Right forelimb (tissue), 1 donor: Measurements from ENCODE around the gene STAMBPL1.
A peak's percentile ranks its signal among the peaks of the same experiment; 100 is the strongest.
"Not testable (repeated sequence)": the region's sequence is repeated elsewhere in the genome, so short reads cannot be mapped to it uniquely, and the experiment has no call there.

ENCODE experiments used
- DNase-seq: peaks from one replicate; pipeline ENCODE4 v3.0.0-alpha.2; 2018

Gene STAMBPL1

DNA sequence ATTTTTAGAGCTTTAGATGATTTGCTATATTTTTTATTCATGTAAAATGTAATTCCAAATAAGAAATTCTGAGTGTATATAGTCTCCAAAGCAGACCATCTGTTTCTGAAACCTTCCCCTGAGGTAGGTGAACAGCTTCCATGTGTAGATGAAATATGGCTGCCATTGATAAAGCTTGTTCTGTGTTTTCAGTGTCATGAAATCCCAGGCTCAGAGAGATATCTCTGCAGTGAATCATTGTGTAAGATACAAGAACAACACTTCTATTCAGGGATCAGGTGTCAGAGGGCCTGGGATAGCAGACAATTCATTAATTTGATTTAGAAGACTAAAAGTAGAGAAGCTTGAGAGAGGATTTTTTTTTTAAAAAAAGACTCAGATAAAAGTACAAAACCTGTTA is 43.5 kb downstream of the STAMBPL1 start:
- no peak for DNase-seq

DNA sequence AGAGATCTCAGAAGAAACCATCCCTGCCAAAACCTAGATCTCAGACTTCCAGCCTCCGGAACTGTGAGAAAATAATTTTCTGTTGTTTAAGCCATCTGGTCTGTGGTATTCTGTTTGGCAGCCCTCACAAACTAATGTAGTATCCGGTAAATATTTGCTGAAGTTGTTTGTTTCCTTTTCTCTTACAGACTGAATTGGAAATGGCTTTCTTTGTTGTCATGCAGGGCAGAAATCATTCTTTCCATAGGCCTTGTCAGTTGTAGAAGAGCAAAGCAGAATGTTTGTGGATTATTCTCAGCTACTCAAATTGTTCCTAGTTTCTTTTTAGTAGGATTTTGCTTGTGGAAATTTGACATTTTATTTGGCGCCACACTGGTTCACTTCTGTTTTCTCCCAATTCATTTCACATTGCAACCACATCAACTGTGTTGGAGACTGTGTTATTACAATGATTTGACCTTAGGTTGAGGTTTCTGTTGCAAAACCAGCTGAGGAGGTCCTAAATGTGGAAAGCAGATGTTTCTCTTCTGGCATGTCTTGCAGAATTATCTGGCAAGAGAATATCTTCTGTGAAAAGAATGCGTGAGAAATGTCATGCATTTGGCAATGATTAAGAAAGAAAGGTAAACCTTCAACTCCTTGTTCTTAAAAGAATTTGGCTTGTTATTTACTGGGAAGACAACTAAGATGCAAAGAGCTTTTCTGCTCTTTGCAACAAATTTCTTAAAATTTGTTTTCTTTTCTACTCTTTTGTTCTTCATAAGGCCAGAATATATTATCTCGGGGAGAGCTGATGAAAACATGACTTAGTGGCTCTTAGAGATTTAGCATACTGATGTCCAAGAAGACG is 46.7 kb downstream of the STAMBPL1 start:
- no peak for DNase-seq

DNA sequence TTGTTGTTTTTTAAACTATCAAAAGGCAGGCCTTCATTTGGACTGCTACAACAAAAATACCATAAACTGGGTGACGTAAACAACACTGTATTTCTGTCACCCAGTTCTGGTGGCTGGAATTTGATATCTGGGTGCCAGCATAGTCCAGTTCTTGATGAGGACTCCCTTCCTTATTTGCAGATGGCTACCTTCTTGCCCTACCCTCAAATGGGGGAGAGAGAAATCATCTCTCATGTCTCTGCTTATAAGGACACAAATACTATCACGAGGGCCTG is 47.3 kb downstream of the STAMBPL1 start:
- DNase-seq = no peak

DNA sequence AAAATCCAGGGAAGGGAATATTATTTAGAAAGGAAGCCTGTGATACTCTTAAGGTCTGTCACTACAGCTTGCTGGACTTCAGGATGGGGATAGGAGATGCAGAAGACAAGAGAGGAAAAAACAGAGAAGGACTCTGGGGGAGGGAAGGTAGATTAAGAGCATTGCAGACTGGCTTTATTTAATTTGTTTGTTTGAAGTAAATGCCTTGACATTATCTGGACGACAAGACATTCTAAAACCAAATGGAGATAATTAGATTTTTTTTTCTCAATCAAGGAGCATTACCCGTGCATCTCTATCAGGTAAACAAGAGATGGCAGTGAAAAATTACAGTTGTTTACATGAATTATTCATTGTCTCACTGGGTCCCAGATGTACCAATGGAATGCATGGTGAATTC is 48.2 kb downstream of the STAMBPL1 start:
- DNase-seq = no peak

DNA sequence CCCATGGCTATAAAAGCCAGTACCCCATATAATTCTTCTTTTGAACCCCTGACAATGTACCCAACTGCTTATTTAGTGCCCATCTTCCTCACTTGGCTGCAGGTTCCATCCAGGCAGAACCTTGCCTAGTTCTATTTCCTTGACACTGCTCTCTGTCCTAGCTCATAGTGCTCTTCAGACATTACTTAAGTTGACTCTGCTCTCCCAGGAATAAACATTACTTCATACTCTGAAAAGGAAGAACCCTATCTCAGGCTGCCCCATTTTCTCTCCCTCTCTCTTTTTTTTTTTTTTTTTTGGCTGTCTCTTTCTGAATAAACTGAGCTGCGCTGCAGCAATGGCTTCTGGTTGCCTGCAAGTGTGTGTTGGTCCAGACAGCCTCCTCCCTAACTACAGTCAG is 51.5 kb downstream of the STAMBPL1 start:
- no peak for DNase-seq

DNA sequence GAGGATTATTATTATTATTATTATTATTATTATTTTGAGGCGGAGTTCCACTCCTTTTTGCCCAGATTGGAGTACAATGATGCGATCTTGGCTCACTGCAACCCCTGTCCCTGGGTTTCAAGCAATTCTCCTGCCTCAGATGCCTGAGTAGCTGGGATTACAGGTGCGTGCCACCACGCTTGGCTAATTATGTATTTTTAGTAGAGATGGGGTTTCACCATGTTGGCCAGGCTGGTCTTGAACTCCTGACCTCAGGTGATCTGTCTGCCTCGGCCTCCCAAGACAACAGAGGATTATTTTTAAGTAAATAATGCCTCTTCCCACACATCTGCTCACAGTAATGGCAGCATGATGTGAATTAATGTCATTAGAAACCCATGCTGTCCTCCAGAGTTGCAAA is 52.0 kb downstream of the STAMBPL1 start:
- DNase-seq = not testable (repeated sequence)

DNA sequence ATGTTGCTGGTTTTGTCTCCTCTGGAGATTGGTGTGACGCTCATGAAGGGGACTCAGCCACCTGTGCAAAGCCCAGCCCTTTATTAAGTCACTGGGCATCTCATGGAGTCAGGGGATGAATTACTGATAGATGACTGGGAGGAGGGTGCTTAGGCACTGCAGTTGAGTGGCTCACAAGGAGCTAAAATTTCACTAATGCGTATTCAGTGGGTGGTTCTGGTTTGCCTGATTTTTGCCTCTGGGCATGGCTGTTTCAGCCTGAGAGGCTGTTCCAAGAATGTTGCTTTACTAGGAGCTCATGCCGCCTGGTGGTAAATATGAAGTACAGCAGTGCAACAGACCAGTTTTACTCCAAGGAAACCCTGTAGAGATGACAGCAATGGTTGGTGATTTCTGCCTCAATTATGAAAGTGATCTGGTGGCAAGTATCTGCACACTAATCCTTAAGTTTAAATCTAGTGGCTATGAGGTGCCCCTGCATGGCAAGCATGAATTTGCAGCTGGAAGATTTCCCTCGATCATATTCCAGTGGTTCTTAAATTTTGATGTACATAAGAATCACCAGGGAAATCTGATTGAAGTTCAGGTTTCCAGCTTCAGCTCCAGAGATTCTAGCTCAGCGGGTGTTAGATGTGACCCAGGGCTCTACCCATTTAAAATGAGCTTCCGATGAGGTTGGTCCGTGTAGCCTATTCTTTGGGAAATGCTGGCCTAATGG is 52.7 kb downstream of the STAMBPL1 start:
- peak; percentile 67 for DNase-seq

DNA sequence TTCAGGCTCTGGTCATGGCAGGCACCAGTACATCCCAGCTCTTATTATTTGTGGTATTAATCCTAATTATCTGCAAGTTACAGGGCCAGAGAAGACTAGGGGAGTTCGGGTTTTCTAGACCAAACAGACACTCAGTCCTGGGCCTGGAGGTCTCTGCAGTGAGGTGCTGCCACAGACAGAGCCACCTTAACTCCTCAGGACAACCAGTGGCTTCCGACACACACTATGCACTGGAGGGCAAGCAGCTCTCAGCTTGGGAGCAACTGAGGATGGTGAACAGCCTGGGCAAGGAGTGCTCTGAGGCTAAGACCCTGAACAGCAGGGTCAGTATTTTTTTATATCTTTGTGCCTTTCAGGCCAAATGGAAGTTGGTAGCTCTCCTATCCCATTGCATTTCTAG is 53.5 kb downstream of the STAMBPL1 start:
- no peak for DNase-seq

DNA sequence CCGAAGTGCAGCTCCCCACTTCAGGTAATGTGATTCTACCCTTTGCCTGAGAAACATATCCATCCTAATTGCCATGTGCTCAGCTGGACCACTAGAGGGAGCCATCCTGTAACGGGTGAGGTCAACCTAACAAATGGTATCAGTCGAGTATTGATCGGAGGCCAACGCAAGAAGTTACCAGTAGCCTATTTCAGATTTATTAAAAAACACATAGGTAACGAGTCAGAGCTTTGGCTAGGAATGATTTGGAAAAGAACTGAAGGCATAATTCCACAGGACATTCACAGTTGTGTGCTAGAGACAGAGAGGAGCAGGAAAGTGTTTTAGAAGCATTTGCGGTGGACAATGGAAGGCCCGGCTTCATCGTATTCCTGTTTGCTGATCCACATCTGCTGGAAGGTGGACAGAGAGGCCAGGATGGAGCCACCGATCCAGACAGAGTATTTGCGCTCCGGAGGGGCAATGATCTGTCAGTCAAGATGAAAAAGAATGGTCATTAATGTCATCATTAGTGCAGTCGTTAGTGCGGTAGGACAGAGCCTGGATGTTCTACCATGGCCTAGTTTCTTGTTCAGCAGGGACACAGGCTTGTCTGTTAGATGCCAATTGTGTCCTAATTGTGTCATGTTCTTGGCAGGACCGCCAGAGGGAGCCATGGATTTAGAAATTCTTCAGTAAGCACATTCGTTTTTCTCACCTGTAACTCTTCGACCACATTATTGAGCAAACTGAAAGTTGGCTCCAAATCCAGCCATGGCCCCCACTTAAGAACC is 55.0 kb downstream of the STAMBPL1 start:
- peak; percentile 77 for DNase-seq

DNA sequence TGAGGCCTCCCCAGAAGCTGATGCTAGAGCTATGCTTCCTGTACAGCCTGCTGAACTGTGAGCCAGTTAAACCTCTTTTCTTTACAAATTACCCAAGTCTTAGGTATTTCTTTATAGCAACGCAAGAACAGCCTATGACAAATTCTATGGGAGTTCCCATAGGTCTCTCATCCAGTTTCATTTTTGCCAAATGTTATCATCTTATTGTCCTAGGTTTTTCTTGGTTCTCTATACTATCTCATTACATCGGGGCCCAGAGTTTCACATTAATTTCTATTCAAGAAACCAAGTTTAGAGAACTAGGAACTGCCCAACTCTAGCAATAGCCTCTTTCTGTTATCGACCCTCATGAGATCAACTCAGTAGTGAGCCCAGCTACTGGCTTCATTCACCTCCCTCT is 56.6 kb downstream of the STAMBPL1 start:
- DNase-seq = no peak

DNA sequence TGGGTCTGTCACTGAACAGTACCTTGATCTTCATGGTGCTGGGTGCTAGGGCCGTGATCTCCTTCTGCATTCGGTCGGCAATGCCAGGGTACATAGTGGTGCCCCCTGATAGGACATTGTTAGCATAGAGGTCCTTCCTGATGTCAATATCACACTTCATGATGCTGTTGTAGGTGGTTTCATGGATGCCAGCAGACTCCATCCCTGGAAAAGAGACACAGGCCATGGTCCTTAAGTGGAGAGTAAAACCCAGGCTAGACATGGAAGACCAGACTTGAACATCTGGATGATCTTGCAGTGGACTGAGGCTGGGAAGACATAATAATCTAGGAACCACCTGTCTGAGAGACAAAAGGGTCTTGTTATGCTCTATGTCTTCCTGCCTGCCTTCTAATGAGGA is 58.0 kb downstream of the STAMBPL1 start:
- no peak for DNase-seq

DNA sequence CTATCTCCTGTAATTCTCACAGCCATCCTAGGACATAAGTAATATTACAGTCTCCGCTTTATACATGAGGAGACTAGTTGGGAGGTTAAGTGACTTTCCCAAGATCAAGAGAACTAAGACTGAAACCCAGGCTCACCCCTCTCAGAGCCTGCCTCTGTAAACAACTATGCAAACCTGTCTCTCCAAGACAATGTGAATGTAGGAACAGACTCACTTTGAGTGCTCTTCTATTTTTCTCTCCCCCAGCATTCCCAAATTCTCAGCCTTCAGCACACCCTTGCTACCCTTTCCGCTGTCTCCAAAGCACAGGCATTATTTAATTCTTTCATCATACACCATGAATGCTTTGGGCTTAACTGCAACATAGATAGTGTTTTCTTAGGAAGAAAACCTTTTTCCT is 58.9 kb downstream of the STAMBPL1 start:
- no peak for DNase-seq

DNA sequence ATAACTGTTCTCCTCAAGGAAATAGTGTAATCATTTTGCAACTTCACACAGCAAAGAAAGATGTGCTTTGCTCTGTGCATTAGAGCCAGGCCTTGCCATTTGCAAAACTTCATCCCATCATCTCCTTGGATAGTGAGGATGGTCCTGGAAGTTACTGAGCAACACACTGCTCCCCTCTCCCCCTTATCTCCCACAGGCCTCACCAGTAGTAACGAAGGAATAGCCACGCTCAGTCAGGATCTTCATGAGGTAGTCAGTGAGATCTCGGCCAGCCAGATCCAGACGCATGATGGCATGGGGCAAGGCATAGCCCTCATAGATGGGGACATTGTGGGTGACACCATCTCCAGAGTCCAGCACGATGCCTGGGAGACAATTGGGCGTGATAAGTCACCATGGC is 61.0 kb downstream of the STAMBPL1 start:
- no peak for DNase-seq

DNA sequence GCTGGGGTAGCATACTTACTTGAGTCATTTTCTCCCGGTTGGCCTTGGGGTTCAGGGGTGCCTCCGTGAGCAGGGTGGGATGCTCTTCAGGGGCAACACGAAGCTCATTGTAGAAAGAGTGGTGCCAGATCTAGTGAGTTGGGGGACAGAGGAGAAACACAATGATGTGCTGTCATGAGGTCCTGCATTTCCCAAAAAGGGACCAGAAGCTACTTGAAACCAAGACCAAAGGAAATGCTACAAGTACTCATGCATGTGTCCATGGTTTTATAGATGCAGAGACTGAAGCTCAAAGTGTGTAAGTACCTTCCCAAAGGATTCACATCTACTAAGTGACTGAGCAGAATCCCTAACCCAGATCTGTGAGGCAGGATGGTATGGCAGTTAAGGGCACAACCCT is 63.7 kb downstream of the STAMBPL1 start:
- no peak for DNase-seq

DNA sequence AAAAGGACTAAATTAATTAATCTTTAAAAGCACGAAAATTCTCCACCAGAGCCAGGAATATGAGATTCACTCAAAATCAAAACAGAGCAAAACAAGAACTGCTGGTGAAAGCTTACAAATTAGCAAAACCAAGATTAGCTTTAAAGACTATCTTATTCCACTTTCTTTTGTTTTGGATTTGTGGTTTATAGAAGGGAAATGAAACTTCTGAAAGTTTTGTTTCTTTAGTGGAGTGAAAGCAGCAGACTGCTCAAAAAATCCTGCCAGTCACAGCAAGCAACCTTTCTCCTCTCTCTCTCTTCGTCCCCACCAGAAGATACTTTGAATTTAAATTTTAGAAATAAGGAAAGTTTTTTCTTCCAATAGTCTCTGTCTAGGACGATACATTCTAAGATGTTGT is 64.8 kb downstream of the STAMBPL1 start:
- DNase-seq = no peak

DNA sequence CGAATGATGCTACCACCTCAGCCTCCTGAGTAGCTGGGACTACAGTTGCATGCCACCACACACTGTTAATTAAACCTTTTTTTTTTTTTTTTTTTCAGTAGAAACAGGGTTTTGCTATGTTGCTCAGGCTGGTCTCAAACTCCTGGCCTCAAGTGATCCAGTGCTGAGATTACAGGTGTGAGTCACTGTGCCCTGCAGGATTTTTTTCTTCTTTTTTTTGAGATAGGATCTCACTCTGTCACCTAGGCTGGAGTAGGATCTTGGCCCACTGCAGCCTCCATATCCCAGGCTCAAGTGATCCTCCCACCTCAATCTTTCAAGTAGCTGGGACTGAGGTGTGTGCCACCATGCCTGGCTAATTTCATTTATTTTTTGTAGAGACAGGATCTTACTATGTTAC is 66.2 kb downstream of the STAMBPL1 start:
- no peak for DNase-seq

DNA sequence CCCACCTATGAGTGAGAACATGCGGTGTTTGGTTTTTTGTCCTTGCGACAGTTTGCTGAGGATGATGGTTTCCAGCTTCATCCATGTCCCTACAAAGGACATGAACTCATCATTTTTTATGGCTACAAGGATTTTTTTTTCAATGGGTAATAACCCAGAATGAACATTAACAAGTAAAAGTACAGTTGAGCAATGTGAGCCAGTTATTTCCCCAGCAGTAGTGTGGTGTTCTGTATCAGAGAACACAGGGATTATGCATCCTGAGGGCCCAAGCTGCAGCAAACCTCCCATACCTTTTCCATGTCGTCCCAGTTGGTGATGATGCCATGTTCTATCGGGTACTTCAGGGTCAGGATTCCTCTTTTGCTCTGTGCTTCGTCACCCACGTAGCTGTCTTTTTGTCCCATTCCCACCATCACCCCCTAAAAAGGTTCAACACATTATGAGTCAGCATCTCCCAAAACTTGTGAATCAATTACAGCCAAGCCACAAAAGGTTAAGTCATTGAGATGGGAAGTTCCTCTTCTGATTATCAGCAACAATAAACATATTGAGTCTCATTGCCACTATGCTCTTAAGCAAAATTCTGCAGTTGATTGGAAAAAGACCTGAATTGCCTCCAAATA is 67.0 kb downstream of the STAMBPL1 start:
- DNase-seq = no peak

DNA sequence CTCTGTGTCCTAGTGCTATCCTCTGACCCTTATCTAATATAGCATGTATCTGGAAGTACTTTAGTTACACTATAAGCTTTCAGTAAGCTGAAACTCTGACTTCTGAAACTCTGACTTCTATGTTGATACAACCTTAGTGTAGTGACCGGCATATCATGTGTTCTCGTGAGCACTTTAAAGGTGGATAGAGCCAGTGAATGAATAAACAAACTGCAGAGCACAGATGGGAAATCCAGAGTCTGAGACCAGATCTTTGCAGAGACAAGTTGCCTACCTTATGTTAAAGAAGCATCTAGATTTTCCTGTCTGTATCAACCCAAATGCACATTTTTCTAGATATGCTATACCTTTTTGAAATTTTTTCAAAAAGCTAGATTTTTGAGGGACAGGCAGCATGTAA is 69.0 kb downstream of the STAMBPL1 start:
- no peak for DNase-seq

DNA sequence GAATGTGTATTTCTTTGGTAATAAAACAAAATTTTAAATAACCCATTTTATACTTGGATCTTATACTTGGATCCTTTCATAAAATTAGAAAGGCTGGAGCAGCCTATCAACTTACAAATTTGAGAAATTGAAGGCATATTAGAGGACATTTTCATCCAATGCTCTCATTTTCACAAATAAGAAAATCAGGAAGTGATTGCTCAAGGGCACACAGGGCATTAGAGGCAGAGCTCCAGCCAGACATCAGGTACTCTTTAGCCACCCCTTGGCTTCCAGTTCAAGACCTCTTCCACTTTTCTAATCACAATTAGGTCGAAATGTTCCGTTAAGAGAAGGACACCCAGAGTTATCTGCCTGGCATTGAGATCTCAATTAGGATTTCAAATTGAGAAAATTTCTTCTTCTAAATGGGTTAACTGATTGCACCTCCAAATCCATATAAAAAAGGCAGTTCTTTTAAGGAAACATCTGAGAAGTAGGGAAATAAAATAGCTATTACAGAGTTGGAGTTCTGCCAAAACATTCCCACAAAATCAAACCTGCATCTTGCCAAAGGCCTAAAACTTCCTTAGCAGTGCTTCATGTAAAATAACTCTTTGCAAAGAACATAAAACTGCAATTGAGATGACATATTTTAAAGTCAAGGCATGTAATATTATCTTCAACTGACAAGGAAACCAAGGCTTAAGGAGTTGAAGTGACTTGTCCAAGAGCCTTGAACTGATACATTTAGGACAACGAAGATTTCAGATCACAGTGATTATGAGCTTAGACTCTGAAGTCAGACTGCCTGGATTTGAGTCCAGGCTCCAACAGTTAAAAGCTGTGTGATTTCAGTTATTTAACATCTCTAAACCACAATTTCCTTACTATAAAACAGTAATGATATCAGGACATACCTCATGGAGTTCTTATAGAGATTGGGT is 70.1 kb downstream of the STAMBPL1 start:
- no peak for DNase-seq

DNA sequence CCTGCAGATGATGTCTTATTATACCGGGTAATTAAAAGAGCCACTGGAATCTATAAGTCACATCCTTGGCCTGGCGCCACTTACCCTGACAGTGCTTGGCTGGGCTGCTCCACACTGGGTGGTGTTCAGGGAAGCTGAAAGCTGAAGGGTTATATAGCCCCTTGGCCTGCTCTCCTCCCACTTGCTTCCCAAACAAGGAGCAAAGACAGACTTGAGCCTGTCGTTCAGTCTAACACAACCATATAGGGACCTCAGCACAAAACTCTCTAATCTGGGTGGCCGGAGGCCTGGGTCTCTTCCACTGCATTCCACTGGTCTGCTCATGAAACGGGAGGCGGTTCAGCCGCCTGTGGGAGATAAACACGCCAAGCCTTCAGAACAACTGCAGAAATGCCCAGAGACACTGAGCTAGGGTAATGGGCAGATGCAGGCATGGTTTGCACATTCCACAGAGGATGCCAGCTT is 72.6 kb downstream of the STAMBPL1 start, which contains the start of gene ACTA2:
ACTA2 (minus strand) TSS at position 127 of the 465 bp plus-strand sequence. CDS start 3,843 bp downstream, outside the sequence.
- DNase-seq = peak; percentile 68

DNA sequence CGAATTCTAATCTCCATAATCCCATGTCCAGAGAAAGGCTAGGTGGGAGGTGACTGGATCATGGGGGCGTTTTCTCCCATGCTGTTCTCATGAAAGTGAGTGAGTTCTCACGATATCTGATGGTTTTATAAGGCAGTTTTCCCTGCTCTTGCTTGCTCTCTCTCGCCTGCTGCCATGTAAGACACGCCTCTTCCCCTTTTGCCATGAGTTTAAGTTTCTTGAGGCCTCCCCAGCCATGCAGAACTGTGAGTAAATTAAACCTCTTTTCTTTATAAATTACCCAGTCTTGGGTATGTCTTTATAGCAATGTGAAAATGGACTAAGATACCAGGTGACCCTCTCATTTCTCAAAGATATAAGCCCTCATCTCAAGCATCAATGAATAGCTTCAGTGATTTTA is 73.6 kb downstream of the STAMBPL1 start:
- DNase-seq = no peak

DNA sequence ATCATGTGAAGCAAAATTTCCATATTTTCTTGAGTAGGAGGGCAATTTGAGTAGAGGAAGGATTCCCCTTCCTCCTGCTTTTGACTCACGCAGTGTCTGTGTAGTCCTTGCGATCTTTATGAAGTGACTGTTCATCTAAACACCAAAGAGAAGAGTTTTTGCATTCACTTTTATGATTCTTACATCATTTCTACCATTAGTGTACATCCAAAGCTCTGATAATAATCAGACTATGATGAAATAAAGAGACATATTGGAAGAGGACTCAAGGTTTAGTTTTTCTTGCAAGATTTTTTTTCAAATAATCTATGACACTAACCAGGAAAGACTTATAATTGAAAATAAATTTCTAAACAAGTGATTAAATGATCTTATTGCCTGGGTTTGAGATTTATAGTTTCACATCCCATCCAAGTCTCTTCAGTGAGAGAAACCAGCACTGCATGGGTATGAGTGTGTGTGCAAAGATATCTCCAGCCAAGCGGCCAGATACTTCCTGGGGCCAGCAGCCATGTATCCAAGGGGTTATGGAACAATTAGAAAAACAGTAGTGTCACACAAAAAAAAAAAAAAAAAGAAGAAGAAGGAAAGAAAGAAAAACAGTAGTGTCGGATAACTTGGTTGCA is 74.5 kb downstream of the STAMBPL1 start:
- no peak for DNase-seq
